PFSK-1 (cell line): ENCODE measurements around the gene CNGA1.

ENCODE experiments used
- REST ChIP-seq, 2 experiments: IDR thresholded peaks; 2 replicates each; pipeline versions ENCODE4 v1.6.1 to v1.8.0; 2011 to 2012; ENCODE audit warnings: low read depth in 2 of 2, low read length in 2 of 2, control low read depth in 1 of 2, inconsistent platforms in 1 of 2, mild to moderate bottlenecking in 1 of 2, moderate library complexity in 1 of 2; ENCODE audit not compliant: insufficient read depth in 1 of 2
- SIN3A ChIP-seq: IDR thresholded peaks from 2 replicates; pipeline ENCODE4 v1.6.1; 2012; ENCODE audit warnings: mild to moderate bottlenecking, low read length, moderate library complexity, borderline replicate concordance; ENCODE audit not compliant: insufficient read depth

GRCh38 chr4:47907089-47907646, 109.3 kb downstream of the CNGA1 start:
- TF ChIP-seq REST (IDR thresholded peaks at IDR 0.05; ENCODE audit: insufficient read depth in 1 of 2, low read depth in 2 of 2, low read length in 2 of 2) (no peak), SIN3A (no peak)
